ENCODE measurements around the gene LRG1.

- TF ChIP-seq TOX (CRISPR knock-in tag; IDR thresholded peaks at IDR 0.05; ENCODE audit: borderline replicate concordance) (no peak), ZC3H10 (CRISPR knock-in tag; IDR thresholded peaks at IDR 0.05) (no peak), RARB (CRISPR knock-in tag; IDR thresholded peaks at IDR 0.05) (no peak)
These were observed 45.7 kb upstream of the LRG1 start for GRCh38 chr19:4585556-4585955.
